CD14-positive monocyte (primary cell): ENCODE measurements around the gene NPAS3. TPM values are rescaled to one million over a fixed set of nuclear protein-coding genes. Genes with fewer than 3 reads are reported as not detected.

ENCODE experiments used
- DNase-seq, 3 donors: peaks; one replicate each; pipeline ENCODE4 v3.0.0-alpha.2; 2011 to 2022
- H2AFZ ChIP-seq: 2 replicates; pipeline ENCODE4 v1.6.0; 2012; ENCODE audit warnings: mild to moderate bottlenecking, low read depth, low read length, inconsistent platforms; ENCODE audit not compliant: insufficient read depth, poor library complexity, severe bottlenecking
- H3K27ac ChIP-seq, 2 donors: 1 replicate in 1 of 2; 2 replicates in 1 of 2; pipeline ENCODE4 v1.5.1; 2012 to 2013; ENCODE audit warnings: low read length in 2 of 2, control low read depth in 1 of 2, inconsistent platforms in 1 of 2, low read depth in 1 of 2, mild to moderate bottlenecking in 1 of 2
- H3K27me3 ChIP-seq, 2 donors: one replicate each; pipeline versions ENCODE4 v1.6.0 to v1.6.1; 2011 to 2013; ENCODE audit warnings: low read length in 2 of 2; ENCODE audit not compliant: control insufficient read depth in 2 of 2, insufficient read depth in 2 of 2
- H3K36me3 ChIP-seq, 2 donors: replicated peaks in 1 of 2; 1 replicate in 1 of 2; 2 replicates in 1 of 2; pipeline versions ENCODE4 v1.5.1 to v1.6.1; 2012 to 2013; ENCODE audit warnings: low read length in 2 of 2, control low read depth in 1 of 2, inconsistent platforms in 1 of 2, mild to moderate bottlenecking in 1 of 2; ENCODE audit not compliant: insufficient read depth in 2 of 2, control insufficient read depth in 1 of 2
- H3K4me1 ChIP-seq, 2 donors: 1 replicate in 1 of 2; 2 replicates in 1 of 2; pipeline versions ENCODE4 v1.5.1 to v1.6.1; 2012 to 2013; ENCODE audit warnings: low read length in 2 of 2, control low read depth in 1 of 2, inconsistent platforms in 1 of 2, mild to moderate bottlenecking in 1 of 2, moderate library complexity in 1 of 2; ENCODE audit not compliant: insufficient read depth in 2 of 2, control insufficient read depth in 1 of 2
- H3K4me2 ChIP-seq: replicated peaks from 2 replicates; pipeline ENCODE3; 2012; ENCODE audit warnings: low read length, moderate library complexity, mild to moderate bottlenecking; ENCODE audit not compliant: poor library complexity, severe bottlenecking; ENCODE audit errors: extremely low read depth
- H3K4me3 ChIP-seq, 3 experiments: fragments of 200-600 bp in 1 of 3; sonication (generic) in 1 of 3; replicated peaks in 1 of 3; 1 replicate in 2 of 3; 2 replicates in 1 of 3; pipeline ENCODE4 v1.5.1; 2011 to 2013; ENCODE audit warnings: low read length in 3 of 3, mild to moderate bottlenecking in 3 of 3, control low read depth in 2 of 3, low read depth in 2 of 3, inconsistent platforms in 1 of 3, moderate library complexity in 1 of 3
- H3K79me2 ChIP-seq: 2 replicates; pipeline ENCODE4 v1.6.0; 2012; ENCODE audit warnings: mild to moderate bottlenecking, control low read depth, inconsistent platforms, low read length, moderate library complexity; ENCODE audit not compliant: insufficient read depth
- H3K9ac ChIP-seq: 2 replicates; pipeline ENCODE4 v1.6.0; 2017; ENCODE audit warnings: low read length, mild to moderate bottlenecking; ENCODE audit not compliant: insufficient read depth, poor library complexity, severe bottlenecking
- H3K9me3 ChIP-seq, 2 donors: replicated peaks in 1 of 2; 1 replicate in 1 of 2; 2 replicates in 1 of 2; pipeline versions ENCODE4 v1.5.1 to v1.6.1; 2012 to 2013; ENCODE audit warnings: low read length in 2 of 2, control low read depth in 1 of 2; ENCODE audit not compliant: control insufficient read depth in 1 of 2, insufficient read depth in 1 of 2
- H4K20me1 ChIP-seq: 2 replicates; pipeline ENCODE4 v1.6.0; 2012; ENCODE audit warnings: mild to moderate bottlenecking, low read length, control low read depth, moderate library complexity; ENCODE audit not compliant: insufficient read depth
- H3K27ac Mint-ChIP-seq, 7 donors: one replicate each; pipeline ENCODE4 v1.8.0; 2020; ENCODE audit warnings: mild to moderate bottlenecking in 7 of 7, mixed read lengths in 7 of 7, moderate library complexity in 6 of 7, inconsistent platforms in 2 of 7
- H3K27me3 Mint-ChIP-seq, 3 donors: one replicate each; pipeline ENCODE4 v1.8.0; 2021 to 2022; ENCODE audit warnings: low read depth in 3 of 3, mild to moderate bottlenecking in 3 of 3, mixed read lengths in 3 of 3, moderate library complexity in 3 of 3, inconsistent platforms in 1 of 3
- H3K36me3 Mint-ChIP-seq, 2 donors: one replicate each; pipeline ENCODE4 v1.8.0; 2020; ENCODE audit warnings: mixed read lengths in 2 of 2, inconsistent platforms in 1 of 2, mild to moderate bottlenecking in 1 of 2
- H3K4me1 Mint-ChIP-seq: one replicate; pipeline ENCODE4 v1.8.0; 2020; ENCODE audit warnings: mild to moderate bottlenecking, mixed read lengths
- H3K4me3 Mint-ChIP-seq, 2 donors: one replicate each; pipeline ENCODE4 v1.8.0; 2020; ENCODE audit warnings: mild to moderate bottlenecking in 2 of 2, mixed read lengths in 2 of 2, moderate library complexity in 1 of 2
- H3K9me3 Mint-ChIP-seq, 7 donors: one replicate each; pipeline ENCODE4 v1.8.0; 2020 to 2022; ENCODE audit warnings: mixed read lengths in 7 of 7, mild to moderate bottlenecking in 6 of 7, moderate library complexity in 6 of 7, inconsistent platforms in 2 of 7
- WGBS: methylation state at CpG from one replicate; pipeline ENCODE4 v1.1.5; 2013; ENCODE audit warnings: missing lambda C conversion rate; ENCODE audit not compliant: insufficient coverage; 5-methylcytosine and 5-hydroxymethylcytosine counted together
- intact Hi-C, 2 donors: fragments of 100-400 bp; cut with micrococcal nuclease; formaldehyde crosslinking; loops; one replicate each; pipeline versions ENCODE4 v1.15.0 to v1.15.1; 2023
- polyA plus RNA-seq, 3 donors: library from polyadenylated mRNA; depleted of rRNA in 1 of 3; unstranded in 2 of 3; stranded (reverse) in 1 of 3; fragments of 300-500 nt in 2 of 3; fragments of >200 nt in 1 of 3; fragmentation: Illumina TruSeq in 2 of 3; gene quantifications; 1 replicate in 2 of 3; 2 replicates in 1 of 3; pipeline ENCODE4 v1.2.3, GENCODE V29; 2012 to 2021
- TF ChIP-seq, protein P1 (sequence below): fragments of 200-600 bp; IDR thresholded peaks from one replicate; pipeline ENCODE4 v1.8.0; 2022; ENCODE audit warnings: antibody characterized with exemption, mild to moderate bottlenecking

Gene NPAS3
- polyA plus RNA-seq, 3 donors = not detected

DNA sequence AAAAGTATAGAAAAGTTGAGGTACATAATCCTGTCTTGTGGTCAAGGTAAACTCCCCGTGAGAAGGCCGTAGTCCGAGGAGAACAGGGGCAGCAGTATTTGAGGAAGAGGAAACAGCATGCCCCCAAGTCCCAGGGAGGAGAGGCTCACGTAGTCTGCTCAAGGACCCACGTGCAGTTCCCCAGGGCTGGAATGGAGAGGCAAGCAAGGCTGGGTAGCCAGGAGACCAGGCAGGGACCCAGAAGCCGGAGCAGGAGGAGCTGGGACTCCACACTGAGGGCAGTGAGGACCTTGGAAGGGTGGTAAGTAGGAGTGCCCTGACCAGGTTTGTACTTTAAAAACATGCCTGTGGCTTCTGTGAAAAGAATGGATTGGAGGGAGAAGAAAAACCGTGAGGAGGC, 912.1 kb downstream of the NPAS3 start:
- no peak overlapping the region for H3K4me3 ChIP-seq
- intact Hi-C loops = no loop called here
- H2AFZ ChIP-seq = no peak overlapping the region
- no peak overlapping the region for H3K27ac ChIP-seq
- no peaks in the 10 kb centered on the region for H3K4me1 ChIP-seq
- H4K20me1 ChIP-seq = no peaks in the 10 kb centered on the region
- no peak overlapping the region for H3K9ac ChIP-seq
- Mint-ChIP-seq H3K4me3 (no peak overlapping the region), H3K9me3 (no peaks in the 10 kb centered on the region), H3K36me3 (no peaks in the 10 kb centered on the region), H3K4me1 (no peaks in the 10 kb centered on the region), H3K27ac (no peak overlapping the region), H3K27me3 (peaks cover 2 to 5% (median 3%) of the 10 kb centered on the region in 3 donors)
- 85% methylated on average over 7 of the region's 7 CpGs for WGBS
- DNase-seq = no peak
- H3K79me2 ChIP-seq = no peaks in the 10 kb centered on the region
- H3K9me3 ChIP-seq = no peaks in the 10 kb centered on the region
- H3K27me3 ChIP-seq = no peaks in the 10 kb centered on the region
- TF ChIP-seq, protein P1, sequence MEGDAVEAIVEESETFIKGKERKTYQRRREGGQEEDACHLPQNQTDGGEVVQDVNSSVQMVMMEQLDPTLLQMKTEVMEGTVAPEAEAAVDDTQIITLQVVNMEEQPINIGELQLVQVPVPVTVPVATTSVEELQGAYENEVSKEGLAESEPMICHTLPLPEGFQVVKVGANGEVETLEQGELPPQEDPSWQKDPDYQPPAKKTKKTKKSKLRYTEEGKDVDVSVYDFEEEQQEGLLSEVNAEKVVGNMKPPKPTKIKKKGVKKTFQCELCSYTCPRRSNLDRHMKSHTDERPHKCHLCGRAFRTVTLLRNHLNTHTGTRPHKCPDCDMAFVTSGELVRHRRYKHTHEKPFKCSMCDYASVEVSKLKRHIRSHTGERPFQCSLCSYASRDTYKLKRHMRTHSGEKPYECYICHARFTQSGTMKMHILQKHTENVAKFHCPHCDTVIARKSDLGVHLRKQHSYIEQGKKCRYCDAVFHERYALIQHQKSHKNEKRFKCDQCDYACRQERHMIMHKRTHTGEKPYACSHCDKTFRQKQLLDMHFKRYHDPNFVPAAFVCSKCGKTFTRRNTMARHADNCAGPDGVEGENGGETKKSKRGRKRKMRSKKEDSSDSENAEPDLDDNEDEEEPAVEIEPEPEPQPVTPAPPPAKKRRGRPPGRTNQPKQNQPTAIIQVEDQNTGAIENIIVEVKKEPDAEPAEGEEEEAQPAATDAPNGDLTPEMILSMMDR = no peak
- no peaks in the 10 kb centered on the region for H3K36me3 ChIP-seq
- no peak overlapping the region for H3K4me2 ChIP-seq

GRCh38 chr14:33851366-33851765, 912.7 kb downstream of the NPAS3 start:
- 100% methylated on average over 5 of the region's 6 CpGs for WGBS
- H2AFZ ChIP-seq = no peak overlapping the region
- H3K36me3 Mint-ChIP-seq = no peaks in the 10 kb centered on the region
- H3K9ac ChIP-seq = no peak overlapping the region
- no peak overlapping the region for H3K4me3 ChIP-seq
- H3K4me3 Mint-ChIP-seq = no peak overlapping the region
- H3K4me1 ChIP-seq = no peaks in the 10 kb centered on the region
- no peak for DNase-seq
- H3K27me3 Mint-ChIP-seq = peaks cover 0 to 4% (median 3%) of the 10 kb centered on the region in 3 donors
- no peaks in the 10 kb centered on the region for H3K36me3 ChIP-seq
- no peak overlapping the region for H3K4me2 ChIP-seq
- intact Hi-C loops = no loop called here
- no peaks in the 10 kb centered on the region for H3K4me1 Mint-ChIP-seq
- H3K79me2 ChIP-seq = no peaks in the 10 kb centered on the region
- TF ChIP-seq, protein P1 = no peak
- H3K9me3 Mint-ChIP-seq = peaks cover 0 to 3% (median 0%) of the 10 kb centered on the region in 7 donors
- H3K27me3 ChIP-seq = no peaks in the 10 kb centered on the region
- H3K27ac ChIP-seq = no peak overlapping the region
- no peaks in the 10 kb centered on the region for H4K20me1 ChIP-seq
- no peak overlapping the region for H3K27ac Mint-ChIP-seq
- H3K9me3 ChIP-seq = no peaks in the 10 kb centered on the region
